Stimulated activated CD8-positive, alpha-beta memory T cell treated with anti-CD3 and anti-CD28 coated beads, Interleukin-12 subunit alpha, Interleukin-12 subunit beta, amount 100 ng/mL, for 24 hours (primary cell): ENCODE measurements around the gene TMEM8B.

Source experiments
- DNase-seq: peaks from one replicate; pipeline ENCODE4 v3.0.0-alpha.2; 2020; ENCODE audit errors: extremely low read depth

The TMEM8B gene

DNA sequence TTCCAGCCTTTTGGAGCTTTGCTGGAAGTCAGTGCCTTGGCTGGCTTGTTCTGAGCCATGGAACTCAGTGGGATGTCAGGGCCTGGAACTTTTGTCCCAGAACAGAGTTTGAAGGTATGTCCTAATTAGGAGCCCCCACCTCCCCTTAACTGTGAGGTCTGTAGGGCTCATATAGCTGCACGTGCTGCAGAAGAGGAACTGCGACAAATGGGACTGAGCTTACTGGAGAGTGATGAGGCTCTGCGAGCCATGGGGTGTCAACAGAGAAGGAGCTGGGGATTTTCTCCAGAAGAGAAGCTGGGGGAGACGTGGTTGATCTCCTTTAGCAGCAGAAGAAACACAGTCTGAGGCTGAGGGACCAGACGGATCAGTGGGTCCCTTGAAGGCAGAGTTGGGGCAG is 10.9 kb downstream of the TMEM8B start:
- no peak for DNase-seq

DNA sequence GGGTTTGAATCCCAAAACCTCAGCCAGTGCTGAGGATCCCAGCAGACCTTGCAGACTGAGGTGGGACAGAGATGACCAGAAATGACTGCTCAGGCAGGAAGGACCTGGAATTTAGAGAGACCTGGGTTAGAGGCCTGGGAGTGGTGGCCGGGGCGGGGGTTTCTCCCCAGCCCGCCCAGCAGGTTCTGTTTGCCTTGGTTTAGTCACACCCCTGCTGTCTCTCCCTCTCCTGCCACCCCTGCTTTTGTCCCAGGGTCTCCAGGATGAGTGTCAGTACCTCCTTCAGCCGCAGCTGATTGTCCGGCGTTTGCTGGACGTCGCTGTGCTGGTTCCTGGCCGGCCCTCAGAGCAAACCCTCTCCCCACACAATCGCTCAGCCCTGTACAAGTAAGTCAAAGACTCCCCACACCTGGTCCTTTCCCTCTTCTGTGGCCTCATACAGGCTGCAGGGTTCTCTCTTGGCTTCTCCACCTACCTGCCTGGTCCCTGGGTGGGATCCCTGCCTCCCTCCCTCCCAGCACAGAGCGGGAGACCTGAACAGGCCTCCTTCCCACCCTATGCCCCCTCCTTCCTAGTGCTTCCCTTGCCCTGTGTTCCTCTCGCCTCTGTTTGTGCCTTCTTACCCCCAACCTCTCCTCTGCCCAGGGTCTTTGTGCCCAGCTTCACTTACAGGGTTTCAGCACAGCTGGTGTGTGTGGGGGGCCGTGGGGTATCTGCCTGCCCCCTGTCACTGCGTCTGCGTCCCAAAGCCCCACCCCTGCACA is 12.0 kb downstream of the TMEM8B start:
- DNase-seq: no peak

DNA sequence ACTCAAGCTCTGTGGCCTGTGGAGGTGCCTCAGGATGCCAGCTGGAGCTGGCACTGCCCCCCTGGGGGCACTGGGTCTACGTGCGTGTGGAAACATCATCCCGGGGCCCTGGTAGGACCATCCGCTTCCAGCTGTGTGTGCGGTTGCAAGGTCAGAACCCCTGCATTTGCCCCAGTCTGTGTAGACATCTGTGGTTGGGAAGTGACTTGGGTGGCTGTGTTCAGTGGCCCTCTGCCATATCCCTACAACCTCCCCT is 12.5 kb downstream of the TMEM8B start:
- DNase-seq: no peak

DNA sequence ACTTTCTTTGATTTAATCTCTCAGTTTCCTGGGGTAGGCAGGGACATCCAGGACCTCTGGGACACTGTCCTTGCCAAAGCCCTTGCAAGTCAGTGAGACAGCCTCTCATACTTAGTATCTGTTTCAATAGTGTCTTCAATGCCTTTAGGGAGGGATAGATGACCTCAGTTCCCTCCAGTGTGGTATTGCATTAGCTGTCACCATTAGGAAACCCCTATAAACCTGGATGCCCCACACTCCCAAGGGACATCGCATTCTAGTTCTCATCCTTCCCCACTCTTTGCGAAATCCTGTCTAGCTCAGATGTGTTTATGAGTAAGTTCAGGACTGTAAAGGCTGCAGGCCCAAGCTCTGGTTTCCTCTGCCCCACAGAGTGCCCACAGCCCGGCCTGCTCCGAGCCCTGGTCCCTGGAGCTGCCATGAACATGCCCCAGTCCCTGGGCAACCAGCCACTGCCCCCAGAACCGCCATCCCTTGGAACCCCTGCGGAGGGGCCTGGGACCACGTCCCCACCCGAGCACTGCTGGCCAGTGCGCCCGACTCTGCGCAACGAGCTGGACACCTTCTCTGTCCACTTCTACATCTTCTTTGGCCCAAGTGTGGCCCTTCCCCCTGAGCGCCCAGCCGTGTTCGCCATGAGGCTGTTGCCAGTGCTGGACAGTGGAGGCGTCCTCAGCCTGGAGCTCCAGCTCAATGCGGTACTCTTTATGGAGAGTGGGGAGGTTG is 13.2 kb downstream of the TMEM8B start:
- no peak for DNase-seq

DNA sequence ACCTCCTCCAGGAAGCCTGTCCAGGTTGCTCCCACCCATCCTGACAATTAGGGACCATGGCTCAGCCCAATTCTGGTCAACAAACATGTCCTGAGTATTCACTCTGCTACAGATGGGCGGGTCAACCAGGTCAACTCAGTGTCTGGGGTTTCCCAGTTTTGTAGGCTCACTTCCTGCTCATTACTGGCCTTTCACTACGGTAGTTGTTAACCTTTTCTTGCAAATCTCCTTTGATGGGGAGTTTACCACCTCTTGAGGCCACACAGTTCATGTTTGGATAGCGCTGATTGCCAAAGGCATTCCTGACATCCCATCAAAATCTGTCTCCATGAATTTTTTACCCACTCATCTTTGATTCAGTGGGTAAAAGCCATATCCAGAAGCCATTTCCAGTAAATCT is 13.8 kb downstream of the TMEM8B start:
- DNase-seq: no peak

DNA sequence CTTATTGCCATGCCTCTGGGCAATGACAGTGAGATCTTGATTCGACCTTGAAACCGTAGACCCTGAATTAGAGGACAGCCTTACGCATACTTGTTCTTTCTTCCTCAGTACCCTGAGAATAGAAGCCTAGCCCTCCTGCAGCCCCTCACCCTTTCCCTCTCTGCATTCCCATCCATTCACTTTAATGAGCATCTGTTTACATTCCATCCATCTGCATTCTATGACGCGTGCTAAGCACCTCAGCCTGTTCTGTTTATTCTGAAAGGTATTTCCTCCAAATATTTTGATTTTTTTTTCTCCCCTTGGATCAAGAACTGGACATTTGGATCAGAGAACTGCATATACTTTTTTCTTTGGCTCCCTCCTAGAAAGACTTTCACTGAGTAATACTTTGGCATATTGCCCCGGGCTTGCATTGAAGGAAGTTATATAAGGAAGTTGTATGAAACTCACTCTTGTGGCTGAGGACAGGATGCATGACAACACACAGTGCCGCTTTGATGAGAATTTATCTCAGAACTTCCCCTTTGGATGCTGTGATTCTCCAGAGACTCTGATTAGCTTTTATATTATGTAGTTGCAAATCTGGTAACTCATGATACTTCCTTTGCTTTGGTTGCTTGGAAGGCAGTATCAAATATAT is 15.7 kb downstream of the TMEM8B start:
- no peak for DNase-seq

DNA sequence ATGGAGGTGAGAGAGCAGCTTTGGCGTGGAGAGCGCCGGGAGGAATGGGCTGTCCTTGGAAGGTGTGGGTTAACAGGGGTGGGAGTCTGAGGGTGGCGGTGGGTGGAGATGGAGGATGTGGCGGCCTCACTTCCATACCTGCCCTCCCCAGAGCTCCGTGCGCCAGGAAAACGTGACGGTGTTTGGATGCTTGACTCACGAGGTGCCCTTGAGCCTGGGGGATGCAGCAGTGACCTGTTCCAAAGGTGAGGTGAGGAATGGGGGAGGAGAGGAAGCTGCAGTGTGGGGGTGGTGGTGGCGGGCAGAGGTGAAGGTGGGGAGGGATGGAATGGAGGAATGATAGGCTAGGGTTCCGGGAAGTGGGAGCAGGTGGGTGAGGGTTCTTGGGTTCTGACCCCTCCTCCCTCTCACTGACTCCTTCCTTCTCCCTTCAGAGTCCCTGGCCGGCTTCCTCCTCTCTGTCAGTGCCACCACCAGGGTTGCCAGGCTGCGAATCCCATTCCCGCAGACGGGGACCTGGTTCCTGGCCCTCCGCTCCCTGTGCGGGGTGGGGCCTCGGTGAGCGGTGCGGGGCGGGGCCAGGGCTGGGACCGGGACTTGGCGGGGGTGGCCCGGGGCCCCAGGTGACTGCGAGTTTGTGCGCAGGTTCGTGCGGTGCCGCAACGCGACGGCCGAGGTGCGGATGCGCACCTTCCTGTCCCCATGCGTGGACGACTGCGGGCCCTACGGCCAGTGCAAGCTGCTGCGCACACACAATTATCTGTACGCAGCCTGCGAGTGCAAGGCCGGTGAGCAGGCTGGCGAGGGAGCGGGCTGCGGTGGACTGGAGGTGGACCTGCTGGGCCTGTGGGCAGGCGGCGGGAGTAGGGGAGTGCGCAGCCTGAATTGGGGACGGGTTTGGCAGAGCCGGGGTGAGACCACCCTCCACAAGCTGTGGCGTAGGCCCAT is 17.1 kb downstream of the TMEM8B start:
- DNase-seq: no peak

DNA sequence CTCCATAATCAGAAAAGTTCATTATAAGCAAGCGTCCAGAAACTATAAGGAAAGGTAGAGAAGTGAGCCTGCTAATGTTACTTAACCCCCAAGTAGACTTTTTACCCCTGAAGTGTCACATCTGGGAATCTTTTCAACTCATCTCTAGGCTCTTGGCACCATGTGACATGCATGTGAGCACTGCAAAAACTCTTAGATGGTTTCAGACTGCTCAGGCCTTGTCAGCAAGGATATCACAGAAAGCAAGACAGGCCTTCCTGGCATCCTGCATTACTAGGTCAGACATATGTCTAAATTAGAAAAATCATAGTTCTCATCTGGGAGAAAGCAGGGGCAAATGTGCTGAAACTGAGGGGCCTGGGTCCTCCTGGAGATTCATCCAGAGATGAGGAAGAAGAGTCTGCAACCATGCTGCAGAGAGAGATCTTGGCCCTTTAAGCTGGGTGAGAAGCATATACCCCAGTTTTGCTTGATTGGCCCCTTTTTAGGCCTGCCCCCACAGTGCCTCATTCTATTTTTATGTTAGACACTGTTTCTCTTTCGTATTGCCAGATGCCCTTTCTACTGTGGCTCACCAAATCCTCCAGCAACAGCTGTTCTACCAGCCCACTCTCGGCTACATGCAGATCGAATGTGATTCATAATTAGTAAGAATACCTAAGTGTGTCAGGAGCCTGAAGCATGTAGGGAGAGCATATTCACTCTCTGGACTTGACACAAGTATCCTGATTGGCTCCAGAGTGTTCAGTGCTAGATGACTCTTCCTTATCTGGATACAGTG is 19.0 kb downstream of the TMEM8B start:
- DNase-seq: no peak

DNA sequence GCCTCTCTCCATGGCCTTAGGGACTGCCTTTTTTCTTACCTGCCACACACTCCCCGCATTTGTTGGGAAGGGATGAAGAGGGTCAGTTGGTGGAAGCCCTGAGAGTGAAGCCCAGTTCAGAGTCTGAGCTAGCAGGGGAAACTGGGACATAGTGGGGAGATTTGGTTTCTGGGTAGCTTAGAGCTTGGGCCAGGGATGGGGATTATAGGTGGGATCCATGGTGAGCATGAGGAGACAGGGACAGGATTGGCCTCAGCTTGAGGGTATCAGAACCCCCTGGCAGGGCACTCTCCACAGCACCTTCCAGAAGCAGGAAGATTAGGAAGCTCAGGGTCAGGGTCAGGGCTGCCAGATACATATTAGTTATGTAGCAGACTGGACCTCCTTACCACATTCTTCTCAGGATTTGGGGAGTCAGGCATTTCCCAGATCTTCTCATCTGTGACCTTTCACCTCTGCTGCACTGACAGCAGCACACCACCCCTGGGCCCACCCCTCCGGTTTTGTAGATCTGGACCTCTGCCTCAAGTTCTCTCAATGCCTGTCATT is 23.3 kb downstream of the TMEM8B start:
- DNase-seq: no peak

DNA sequence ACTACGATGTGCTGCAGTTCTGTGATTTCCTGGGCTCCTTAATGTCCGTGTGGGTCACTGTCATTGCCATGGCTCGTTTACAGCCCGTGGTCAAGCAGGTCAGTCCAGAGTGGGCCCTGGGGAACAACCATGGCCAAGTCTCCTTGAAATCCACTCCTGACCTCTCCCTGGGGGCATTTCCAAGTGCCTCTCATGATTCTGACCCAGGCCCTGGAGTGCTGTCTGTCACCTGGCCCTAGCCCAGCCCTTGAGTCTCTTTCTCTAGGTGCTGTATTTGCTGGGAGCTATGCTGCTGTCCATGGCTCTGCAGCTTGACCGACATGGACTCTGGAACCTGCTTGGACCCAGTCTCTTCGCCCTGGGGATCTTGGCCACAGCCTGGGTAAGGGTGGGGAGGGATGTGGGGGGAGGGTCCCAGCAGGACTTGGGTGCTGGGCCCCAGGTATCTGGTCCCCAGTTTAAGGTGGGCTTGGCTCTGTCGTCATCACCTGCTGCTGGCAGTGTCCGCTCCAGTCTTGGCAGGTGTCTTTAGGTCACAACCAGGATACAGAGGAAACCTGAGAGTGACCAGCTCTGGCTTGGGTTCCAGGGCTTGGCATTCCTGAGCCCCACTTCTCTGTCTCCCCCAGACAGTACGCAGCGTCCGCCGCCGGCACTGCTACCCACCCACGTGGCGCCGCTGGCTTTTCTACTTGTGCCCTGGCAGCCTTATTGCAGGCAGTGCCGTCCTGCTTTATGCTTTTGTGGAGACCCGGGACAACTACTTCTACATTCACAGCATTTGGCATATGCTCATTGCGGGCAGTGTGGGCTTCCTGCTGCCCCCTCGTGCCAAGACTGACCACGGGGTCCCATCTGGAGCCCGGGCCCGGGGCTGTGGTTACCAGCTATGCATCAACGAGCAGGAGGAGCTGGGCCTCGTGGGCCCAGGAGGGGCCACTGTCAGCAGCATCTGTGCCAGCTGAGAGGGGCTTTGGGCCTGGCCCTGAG is 24.1 kb downstream of the TMEM8B start:
- no peak for DNase-seq

DNA sequence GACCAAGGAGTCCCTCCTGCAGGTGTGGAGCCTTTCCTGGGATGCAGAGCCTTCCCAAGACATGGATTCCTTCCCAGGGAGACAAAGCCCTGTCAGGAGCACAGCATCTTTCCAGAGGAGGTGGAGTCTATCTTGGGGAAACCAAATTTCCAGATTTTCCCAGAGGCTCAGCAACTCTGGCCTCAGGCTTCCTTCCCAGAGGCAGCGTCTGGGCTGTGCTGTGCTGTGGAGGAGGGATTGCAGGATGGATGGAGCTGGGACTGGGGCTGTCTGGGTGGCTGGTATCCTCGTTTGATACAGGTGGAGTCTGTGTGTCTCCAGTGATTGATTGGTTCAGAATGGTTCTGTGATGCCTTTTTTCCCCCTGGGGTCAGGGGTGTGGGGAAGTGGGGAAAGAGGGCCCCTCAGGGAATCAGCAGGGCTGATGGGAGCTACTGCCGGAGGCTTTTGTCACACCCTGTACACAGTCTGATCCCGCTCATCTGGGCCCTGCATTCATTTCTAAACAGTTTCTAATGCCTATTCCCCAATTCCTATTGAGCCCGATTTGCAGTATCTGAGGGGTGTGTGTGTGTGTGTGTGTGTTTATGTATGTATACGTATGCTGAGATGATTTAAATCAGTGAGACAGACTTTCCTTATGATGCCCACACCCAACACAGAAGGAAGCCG is 25.2 kb downstream of the TMEM8B start:
- no peak for DNase-seq

DNA sequence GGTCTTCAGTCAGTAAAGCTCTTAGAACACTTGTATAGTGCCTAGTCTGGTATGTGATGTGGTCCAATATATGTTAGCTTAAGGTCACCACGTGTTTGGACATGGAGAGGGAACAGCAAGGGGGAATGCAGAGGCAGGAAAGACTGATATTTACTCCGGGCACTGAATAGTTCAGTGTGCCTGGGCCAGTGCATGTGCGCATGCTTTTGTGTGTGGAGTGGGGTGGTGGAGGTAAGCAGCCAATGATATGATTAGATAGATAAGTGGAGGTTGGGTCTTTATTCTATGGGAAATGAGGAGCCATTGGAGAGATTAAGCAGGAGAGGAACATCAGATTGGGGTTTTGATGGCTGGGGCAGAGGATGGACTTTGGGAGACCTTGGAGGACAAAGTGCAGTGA is 27.2 kb downstream of the TMEM8B start:
- DNase-seq: no peak

DNA sequence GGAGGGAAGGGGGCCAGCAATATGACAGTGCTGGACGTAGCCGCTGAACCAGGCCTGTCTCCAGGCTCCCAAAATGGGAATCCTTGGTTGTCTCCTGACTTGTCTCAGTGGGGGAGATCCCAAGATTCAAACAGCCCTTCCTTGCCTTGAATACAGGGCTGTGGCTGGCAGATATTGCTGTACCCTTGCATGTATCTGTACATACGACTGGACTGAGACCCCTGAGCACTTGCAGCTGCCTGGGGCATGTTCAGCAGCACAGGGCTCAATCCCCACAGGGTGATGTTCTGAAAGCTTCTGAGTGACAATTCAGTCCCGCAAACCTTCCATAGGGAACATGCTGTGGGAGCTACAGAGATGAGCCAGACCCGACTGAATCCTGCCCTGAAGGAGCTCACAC is 27.9 kb downstream of the TMEM8B start:
- DNase-seq: no peak

DNA sequence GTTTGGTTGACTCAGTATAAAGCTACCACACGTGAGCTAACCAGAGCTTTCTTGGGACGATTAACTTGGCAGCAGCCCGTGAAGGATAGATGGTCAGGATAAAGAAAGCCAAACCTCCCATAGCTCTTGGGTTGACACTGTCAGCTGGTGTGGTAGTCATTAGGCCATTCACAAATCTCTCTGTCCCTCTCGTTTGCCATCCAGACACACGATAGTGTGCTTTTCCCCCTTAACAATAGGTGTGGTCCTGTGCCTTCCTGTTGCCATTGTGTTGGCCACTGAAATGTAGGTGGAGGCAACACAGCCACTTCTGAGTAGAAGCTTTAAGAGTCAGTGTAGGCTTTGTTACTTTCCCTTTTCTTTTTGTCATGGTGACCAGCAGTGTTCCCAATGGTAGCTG is 29.4 kb downstream of the TMEM8B start:
- DNase-seq: no peak

DNA sequence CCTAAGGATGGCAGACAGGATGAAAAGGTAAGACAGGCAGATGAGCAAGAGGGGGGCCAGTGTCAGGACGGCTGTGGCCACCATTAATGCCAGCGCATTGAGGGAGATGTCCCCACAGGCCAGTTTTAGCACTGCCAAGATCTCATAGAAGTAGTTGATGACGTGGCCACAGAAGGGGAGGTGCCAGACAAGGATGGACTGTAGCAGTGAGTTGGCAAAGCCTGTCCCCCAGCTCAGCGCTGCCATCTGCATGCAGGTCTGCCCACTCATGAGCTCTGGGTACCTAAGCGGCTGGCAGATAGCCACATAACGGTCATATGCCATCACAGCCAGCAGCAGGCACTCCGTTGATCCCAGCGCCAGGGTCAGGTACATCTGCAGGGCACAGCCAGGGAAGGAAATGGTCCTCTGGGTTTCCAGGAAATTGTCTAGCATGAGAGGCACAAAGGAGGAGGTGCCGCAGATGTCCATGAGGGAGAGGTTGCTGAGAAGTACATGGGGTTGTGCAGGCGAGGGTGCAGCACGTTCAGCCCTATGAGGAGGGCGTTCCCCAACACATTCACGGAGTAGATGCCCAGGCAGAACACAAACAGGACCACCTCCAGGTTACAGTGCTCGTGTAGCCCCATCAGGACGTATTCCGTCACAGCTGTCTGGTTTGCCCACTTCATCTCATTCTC is 30.4 kb downstream of the TMEM8B start:
- no peak for DNase-seq

DNA sequence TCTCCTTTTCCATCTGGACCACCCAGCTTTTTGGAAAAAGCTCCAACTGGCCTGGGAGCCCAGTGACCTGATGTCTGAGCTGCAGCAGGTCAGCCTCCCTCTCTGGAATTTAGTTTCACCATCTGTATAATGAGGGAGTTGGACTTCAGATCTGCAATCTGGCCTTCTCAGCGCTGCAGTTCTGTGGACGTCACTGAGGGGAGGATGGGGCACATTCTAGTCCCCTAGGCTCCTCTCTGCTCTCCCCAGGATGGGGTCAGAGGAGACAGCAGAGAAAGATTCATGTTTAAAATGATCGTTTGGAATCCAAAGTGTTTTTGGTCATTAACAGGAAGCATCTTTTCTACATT is 30.9 kb downstream of the TMEM8B start:
- DNase-seq: no peak

DNA sequence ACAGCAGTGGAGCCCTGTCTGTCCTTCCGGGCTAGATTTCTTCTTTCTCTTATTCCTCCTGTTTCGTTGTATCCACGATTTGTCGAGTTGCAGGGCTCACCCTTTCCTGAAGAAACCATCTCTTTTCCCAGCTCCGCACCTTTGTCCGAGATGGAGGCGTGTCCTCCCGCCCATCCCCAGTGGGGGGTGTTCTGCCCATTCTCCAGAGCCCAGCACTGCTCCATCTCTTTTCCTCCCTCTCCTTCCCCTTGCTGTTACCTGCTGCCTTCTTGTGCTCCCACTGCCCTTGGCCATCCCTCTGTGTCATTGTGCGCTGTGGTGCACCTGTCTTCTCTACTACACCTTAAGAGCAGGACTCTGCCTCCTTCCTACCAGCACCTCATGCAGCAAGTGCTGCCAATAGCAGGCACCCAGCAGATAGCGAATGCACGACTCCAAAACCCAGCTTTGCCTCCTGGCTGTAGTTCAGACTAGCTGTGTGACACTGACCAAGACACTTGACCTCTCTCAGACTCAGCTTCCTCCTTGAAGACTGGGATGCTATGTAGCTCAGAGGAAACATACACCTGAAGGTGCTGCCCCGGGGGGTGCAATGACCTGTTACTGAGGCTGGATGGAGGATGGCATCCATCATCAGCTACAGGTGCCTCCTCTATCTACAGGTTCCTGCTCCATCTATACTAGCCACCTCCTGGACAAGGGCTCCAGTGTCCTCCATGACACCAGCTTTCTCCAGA is 32.3 kb downstream of the TMEM8B start:
- no peak for DNase-seq

DNA sequence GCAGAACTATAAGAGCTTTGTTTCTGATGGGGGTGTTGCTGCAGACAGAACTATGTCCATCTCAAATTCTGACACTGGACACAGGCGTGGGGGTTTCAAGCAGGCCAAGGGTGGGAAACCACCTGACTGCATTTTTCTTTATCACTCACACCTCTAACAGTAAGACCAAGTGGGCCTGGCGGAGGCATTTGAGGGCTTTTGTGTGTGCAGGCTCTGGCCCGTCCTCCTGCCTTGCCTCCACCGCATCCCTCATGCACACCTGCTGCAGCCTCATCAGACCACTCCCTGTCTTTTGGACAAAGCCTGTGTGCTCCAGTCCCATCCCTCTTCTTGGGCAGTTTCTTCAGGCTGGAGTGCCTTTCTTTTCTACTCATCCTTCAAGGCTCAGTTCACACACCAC is 33.3 kb downstream of the TMEM8B start:
- no peak for DNase-seq
